NK-92 treated with Interleukin-12 subunit alpha and Interleukin-12 subunit beta, amount 100 ng/mL, for 24 hours (cell line): ENCODE measurements around the gene ZDHHC9.

ENCODE experiments used
- DNase-seq: peaks from one replicate; lab custom pipeline; 2025; lab: John Stamatoyannopoulos, UW

Gene ZDHHC9

GRCh38 chrX:129818123-129818522 is 25.6 kb downstream of the ZDHHC9 start:
- no peak for DNase-seq

- no peak for DNase-seq
These were observed 29.9 kb downstream of the ZDHHC9 start for GRCh38 chrX:129813662-129814368.

GRCh38 chrX:129808829-129809796 is 34.6 kb downstream of the ZDHHC9 start:
- no peak for DNase-seq

- DNase-seq: no peak
These were observed 35.4 kb downstream of the ZDHHC9 start for GRCh38 chrX:129808158-129808828.

- no peak for DNase-seq
These were observed 38.9 kb downstream of the ZDHHC9 start for GRCh38 chrX:129804806-129805205.

GRCh38 chrX:129802863-129803262 is 40.8 kb downstream of the ZDHHC9 start:
- no peak for DNase-seq

- no peak for DNase-seq
These were observed 43.5 kb downstream of the ZDHHC9 start for GRCh38 chrX:129800186-129800585.

GRCh38 chrX:129798888-129799287 is 44.8 kb downstream of the ZDHHC9 start:
- DNase-seq: no peak

- no peak for DNase-seq
These were observed 45.2 kb downstream of the ZDHHC9 start for GRCh38 chrX:129798456-129798855.

- DNase-seq: no peak
These were observed 46.3 kb downstream of the ZDHHC9 start for GRCh38 chrX:129797251-129797906.

- no peak for DNase-seq
These were observed 48.1 kb downstream of the ZDHHC9 start for GRCh38 chrX:129795584-129795983.

GRCh38 chrX:129793604-129794191 is 50.0 kb downstream of the ZDHHC9 start:
- DNase-seq: no peak

GRCh38 chrX:129792586-129793291 is 50.9 kb downstream of the ZDHHC9 start:
- no peak for DNase-seq

- no peak for DNase-seq
These were observed 51.6 kb downstream of the ZDHHC9 start for GRCh38 chrX:129791961-129792570.

- no peak for DNase-seq
These were observed 52.4 kb downstream of the ZDHHC9 start for GRCh38 chrX:129791336-129791735.

- DNase-seq: no peak
These were observed 52.9 kb downstream of the ZDHHC9 start for GRCh38 chrX:129790808-129791207.

- no peak for DNase-seq
These were observed 53.5 kb downstream of the ZDHHC9 start for GRCh38 chrX:129790146-129790545.

GRCh38 chrX:129788527-129788926 is 55.2 kb downstream of the ZDHHC9 start:
- DNase-seq: no peak

GRCh38 chrX:129787336-129788055 is 56.2 kb downstream of the ZDHHC9 start:
- DNase-seq: no peak

- DNase-seq: no peak
These were observed 57.5 kb downstream of the ZDHHC9 start for GRCh38 chrX:129786210-129786651.
